Right cardiac atrium (tissue), 5 donors: ENCODE data around the gene GRIP2. TPM values are rescaled to one million over a fixed set of nuclear protein-coding genes. Genes with fewer than 3 reads are reported as not detected.
"Not testable (repeated sequence)": the region's sequence is repeated elsewhere in the genome, so short reads cannot be mapped to it uniquely, and the experiment has no call there.

ENCODE experiments used
- ATAC-seq, 2 donors: fragments of 200-7000 bp; cut with Tn5 transposase; one replicate each; pipeline versions ENCODE4 v1.8.0 to v1.9.1; 2020; ENCODE audit warnings: moderate library complexity in 2 of 2, mild to moderate bottlenecking in 1 of 2
- DNase-seq, 3 donors: peaks; one replicate each; pipeline ENCODE4 v3.0.0-alpha.2; 2020
- H3K27ac ChIP-seq: one replicate; pipeline ENCODE4 v1.5.1; 2013; ENCODE audit warnings: mild to moderate bottlenecking, low read length, control low read depth, moderate library complexity
- H3K27me3 ChIP-seq: one replicate; pipeline ENCODE4 v1.6.1; 2013; ENCODE audit not compliant: control insufficient read depth, insufficient read depth
- H3K4me1 ChIP-seq: one replicate; pipeline ENCODE4 v1.6.1; 2013; ENCODE audit warnings: low read length; ENCODE audit not compliant: control insufficient read depth, insufficient read depth
- H3K4me3 ChIP-seq: one replicate; pipeline ENCODE4 v1.5.1; 2013; ENCODE audit warnings: low read length, control low read depth
- H3K9me3 ChIP-seq: one replicate; pipeline ENCODE4 v1.6.1; 2013; ENCODE audit warnings: low read length; ENCODE audit not compliant: control insufficient read depth
- WGBS: extraction: QIAGEN DNeasy Blood & Tissue Kit; methylation state at CpG from one replicate; pipeline ENCODE4 v1.1.7; 2013; 5-methylcytosine and 5-hydroxymethylcytosine counted together
- intact Hi-C, 4 donors: fragments of 100-400 bp; cut with DNase I; formaldehyde crosslinking; loops; one replicate each; pipeline versions ENCODE4 v1.11.0 to v1.14.0; 2022 to 2023
- polyA plus RNA-seq: library from polyadenylated mRNA; stranded (reverse); fragments of 200-250 nt; gene quantifications from one replicate; pipeline ENCODE4 v1.2.3, GENCODE V29; 2013
- total RNA-seq, 4 donors: library from RNA; stranded (reverse); fragmentation: NEBNext Ultra II Directional; extraction: Animal tissue kit (Norgen Biotek cat#: 25700); gene quantifications; one replicate each; pipeline ENCODE4 v1.2.1, GENCODE V29; 2021
- donor health status: healthy with polysubstance abuse.
- donor health status: DM: no; HTN: yes; CAD: no.
- donor health status: DM: no; HTN: no; CAD: no.
- donor health status: DM: no; HTN: yes; CAD: no; lungs with severe emphysema.
- donor health status: DM: yes; HTN: yes; CAD: no.

Gene GRIP2
- total and polyA plus RNA-seq, 5 donors = 8.7 to 14.5 (median 11.8) TPM

DNA sequence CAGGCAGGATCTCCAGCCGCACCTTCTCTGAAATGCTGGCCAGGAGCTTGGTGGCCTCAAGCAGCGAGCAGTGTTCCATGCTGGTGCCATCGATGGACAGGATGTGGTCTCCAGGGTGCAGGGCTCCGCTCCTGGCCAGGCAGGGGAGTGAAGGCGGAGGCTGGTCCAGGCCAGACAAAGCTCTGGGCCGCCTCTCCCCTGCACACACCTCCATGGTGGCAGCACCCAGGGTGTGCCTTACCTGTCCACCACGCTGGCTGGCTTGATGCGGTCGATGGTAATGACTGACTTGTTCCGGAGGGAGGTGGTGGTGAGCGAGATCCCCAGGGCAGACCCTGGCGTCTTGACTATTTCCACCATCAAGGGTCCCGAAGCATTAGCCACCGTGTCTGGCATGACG lies 20.0 kb downstream of the GRIP2 start:
- 89% methylated on average over 15 of the region's 15 CpGs for WGBS
- DNase-seq = peak in 1 of 3 donors; percentile 32
- H3K9me3 ChIP-seq = no peaks in the 10 kb centered on the region
- H3K4me3 ChIP-seq = no peak overlapping the region
- H3K27ac ChIP-seq = peak overlapping the region; percentile 8
- no peaks in the 10 kb centered on the region for H3K27me3 ChIP-seq
- no peaks in the 10 kb centered on the region for H3K4me1 ChIP-seq
- intact Hi-C loops = no loop called here
- ATAC-seq = no peak

- peak in 1 of 3 donors; percentile 11 for DNase-seq
- H3K4me1 ChIP-seq = no peaks in the 10 kb centered on the region
Measured at GRCh38 chr3:14519406-14519805, 20.7 kb downstream of the GRIP2 start.

GRCh38 chr3:14518893-14519292 lies 21.2 kb downstream of the GRIP2 start:
- DNase-seq (no peak), ATAC-seq (no peak)
- Histone ChIP-seq H3K4me1 (no peaks in the 10 kb centered on the region), H3K4me3 (no peak overlapping the region), H3K27ac (no peak overlapping the region), H3K27me3 (no peaks in the 10 kb centered on the region), H3K9me3 (no peaks in the 10 kb centered on the region)
- intact Hi-C loops = no loop called here
- 95% methylated on average over 11 of the region's 11 CpGs for WGBS

More at GRCh38 chr3:14519406-14519805, 20.7 kb downstream of the GRIP2 start:
- Histone ChIP-seq H3K9me3 (no peaks in the 10 kb centered on the region), H3K27ac (no peak overlapping the region), H3K27me3 (no peaks in the 10 kb centered on the region), H3K4me3 (no peak overlapping the region)
- intact Hi-C loops = no loop called here
- 71% methylated on average over 1 of the region's 1 CpG for WGBS
- ATAC-seq = no peak

- DNase-seq (peak in 2 of 3 donors; percentile 27), ATAC-seq (no peak)
- Histone ChIP-seq H3K9me3 (no peaks in the 10 kb centered on the region), H3K4me1 (no peaks in the 10 kb centered on the region), H3K27me3 (no peaks in the 10 kb centered on the region), H3K4me3 (no peak overlapping the region), H3K27ac (no peak overlapping the region)
- WGBS = 77% methylated on average over 7 of the region's 7 CpGs
- intact Hi-C loops = no loop called here
Measured at GRCh38 chr3:14518432-14518802, 21.7 kb downstream of the GRIP2 start.

GRCh38 chr3:14517601-14518431 lies 22.3 kb downstream of the GRIP2 start:
- DNase-seq = peak in 2 of 3 donors; percentile 30 to 45
- Histone ChIP-seq H3K27me3 (no peaks in the 10 kb centered on the region), H3K9me3 (no peaks in the 10 kb centered on the region), H3K4me1 (no peaks in the 10 kb centered on the region), H3K4me3 (no peak overlapping the region), H3K27ac (no peak overlapping the region)
- intact Hi-C loops = no loop called here
- no peak for ATAC-seq
- WGBS = 79% methylated on average over 22 of the region's 22 CpGs

- 74% methylated on average over 13 of the region's 13 CpGs for WGBS
- no peak overlapping the region for H3K4me3 ChIP-seq
- H3K27ac ChIP-seq = no peak overlapping the region
- no peak for ATAC-seq
- intact Hi-C loops = no loop called here
- H3K27me3 ChIP-seq = no peaks in the 10 kb centered on the region
- peak in 2 of 3 donors; percentile 14 to 38 for DNase-seq
- no peaks in the 10 kb centered on the region for H3K4me1 ChIP-seq
- no peaks in the 10 kb centered on the region for H3K9me3 ChIP-seq
Measured at GRCh38 chr3:14516738-14517345, 23.3 kb downstream of the GRIP2 start.

DNA sequence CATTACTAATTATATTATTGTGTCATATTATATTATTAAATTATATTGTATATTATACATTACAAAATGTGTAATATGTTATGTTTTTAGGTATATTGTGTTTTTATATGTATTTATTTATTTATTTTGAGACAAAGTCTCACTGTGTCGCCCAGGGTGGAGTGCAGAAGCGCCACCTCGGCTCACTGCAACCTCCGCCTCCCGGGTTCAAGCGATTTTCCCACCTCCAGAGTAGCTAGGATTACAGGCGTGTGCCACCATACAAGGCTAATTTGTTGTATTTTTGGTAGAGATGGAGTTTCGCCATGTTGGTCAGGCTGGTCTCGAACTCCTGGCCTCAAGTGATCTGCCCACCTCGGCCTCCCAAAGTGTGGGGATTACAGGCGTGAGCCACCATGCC lies 24.6 kb downstream of the GRIP2 start:
- H3K27me3 ChIP-seq, ATAC-seq, intact Hi-C loops, H3K4me3 ChIP-seq, H3K27ac ChIP-seq, H3K9me3 ChIP-seq, H3K4me1 ChIP-seq: not testable (repeated sequence)
- 96% methylated on average over 11 of the region's 11 CpGs for WGBS
- DNase-seq = peak in 1 of 3 donors; percentile 7

DNA sequence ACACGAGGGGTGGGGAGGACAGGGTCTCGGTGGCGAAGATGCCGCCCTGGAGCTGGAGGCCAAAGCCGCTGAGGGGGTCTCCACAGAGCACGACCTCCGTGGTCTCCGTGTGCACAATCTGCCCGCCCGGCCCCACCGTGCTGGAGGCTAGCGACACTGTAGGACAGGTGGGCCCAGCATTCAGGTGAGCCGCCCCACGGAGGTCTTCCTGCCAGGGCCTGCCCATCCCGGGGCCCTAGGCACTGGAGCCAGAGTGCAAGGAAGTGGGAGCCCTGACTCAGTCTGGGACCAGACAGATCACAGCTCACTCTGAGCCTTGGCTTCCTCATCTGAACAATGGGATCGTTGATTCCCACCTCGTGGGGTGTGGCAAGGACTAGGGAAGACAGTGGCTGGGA lies 25.8 kb downstream of the GRIP2 start:
- Histone ChIP-seq H3K4me1 (no peaks in the 10 kb centered on the region), H3K9me3 (no peaks in the 10 kb centered on the region), H3K27ac (no peak overlapping the region), H3K27me3 (no peaks in the 10 kb centered on the region), H3K4me3 (no peak overlapping the region)
- DNase-seq (peak in 2 of 3 donors; percentile 39 to 47), ATAC-seq (no peak)
- WGBS = 86% methylated on average over 17 of the region's 17 CpGs
- intact Hi-C loops = loop anchor here in 2 of 4 donors (5.0 kb wide), 1 partner anchor 33 kb away; no protein-coding TSS in a partner anchor

DNA sequence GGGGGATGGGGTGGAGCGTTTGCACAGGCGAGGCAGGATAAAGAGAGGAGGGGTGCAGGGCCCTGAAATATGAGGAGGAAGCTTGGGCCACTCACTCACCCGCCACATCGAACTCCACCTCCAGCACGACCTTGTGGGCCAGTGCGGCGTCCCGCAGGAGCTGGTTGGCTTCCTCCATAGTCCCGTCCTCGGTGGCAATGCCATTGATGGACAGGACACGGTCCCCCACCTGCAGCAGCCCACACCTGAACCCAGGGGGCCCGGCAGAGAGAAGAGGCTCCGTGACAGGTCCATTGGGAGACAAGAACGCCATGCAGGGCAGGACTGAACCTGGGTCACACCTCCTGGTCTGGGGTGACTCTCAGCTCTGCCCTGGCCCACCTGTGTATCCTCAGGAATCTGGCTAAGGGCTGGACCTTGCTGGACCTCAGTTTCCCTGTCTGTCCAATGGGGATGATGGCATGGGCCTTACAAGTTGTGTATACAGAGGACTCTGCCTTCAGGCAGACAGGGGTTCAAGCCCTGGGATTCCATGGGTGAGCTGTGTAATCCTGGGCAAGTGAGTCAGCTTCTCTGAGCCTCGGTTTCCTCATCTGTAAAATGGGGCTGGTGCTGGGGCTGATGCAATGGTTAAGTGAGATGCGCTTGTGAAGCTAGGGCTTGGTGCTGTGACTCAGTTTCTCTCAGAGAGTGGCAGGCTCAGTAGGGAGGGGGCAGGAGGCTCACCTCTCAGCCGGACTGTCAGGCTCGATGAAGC lies 26.4 kb downstream of the GRIP2 start:
- Histone ChIP-seq H3K27ac (no peak overlapping the region), H3K4me1 (no peaks in the 10 kb centered on the region), H3K4me3 (no peak overlapping the region), H3K9me3 (no peaks in the 10 kb centered on the region), H3K27me3 (no peaks in the 10 kb centered on the region)
- peak in 2 of 3 donors; percentile 15 to 44 for DNase-seq
- no peak for ATAC-seq
- WGBS = 77% methylated on average over 18 of the region's 18 CpGs
- intact Hi-C loops = loop anchor here in 2 of 4 donors (5.0 kb wide), 1 partner anchor 34 kb away; no protein-coding TSS in a partner anchor

- DNase-seq (peak in 1 of 3 donors; percentile 16), ATAC-seq (no peak)
- Histone ChIP-seq H3K4me1 (no peaks in the 10 kb centered on the region), H3K27ac (no peak overlapping the region), H3K9me3 (no peaks in the 10 kb centered on the region), H3K4me3 (no peak overlapping the region), H3K27me3 (no peaks in the 10 kb centered on the region)
- WGBS = 80% methylated on average over 9 of the region's 9 CpGs
- intact Hi-C loops = loop anchor here in 2 of 4 donors (5.0 kb wide), 1 partner anchor 34 kb away; no protein-coding TSS in a partner anchor
Measured at GRCh38 chr3:14512942-14513327, 27.2 kb downstream of the GRIP2 start.
